GM21381 (cell line): ENCODE measurements around the gene MAPK6.
"Not testable (repeated sequence)": the region's sequence is repeated elsewhere in the genome, so short reads cannot be mapped to it uniquely, and the experiment has no call there.

ENCODE experiments used
- ATAC-seq: cut with Tn5 transposase; IDR thresholded peaks from one replicate; pipeline ENCODE4 v1.9.1; 2021; ENCODE audit warnings: mild to moderate bottlenecking, moderate library complexity; ENCODE audit not compliant: unreplicated experiment

MAPK6 gene

DNA sequence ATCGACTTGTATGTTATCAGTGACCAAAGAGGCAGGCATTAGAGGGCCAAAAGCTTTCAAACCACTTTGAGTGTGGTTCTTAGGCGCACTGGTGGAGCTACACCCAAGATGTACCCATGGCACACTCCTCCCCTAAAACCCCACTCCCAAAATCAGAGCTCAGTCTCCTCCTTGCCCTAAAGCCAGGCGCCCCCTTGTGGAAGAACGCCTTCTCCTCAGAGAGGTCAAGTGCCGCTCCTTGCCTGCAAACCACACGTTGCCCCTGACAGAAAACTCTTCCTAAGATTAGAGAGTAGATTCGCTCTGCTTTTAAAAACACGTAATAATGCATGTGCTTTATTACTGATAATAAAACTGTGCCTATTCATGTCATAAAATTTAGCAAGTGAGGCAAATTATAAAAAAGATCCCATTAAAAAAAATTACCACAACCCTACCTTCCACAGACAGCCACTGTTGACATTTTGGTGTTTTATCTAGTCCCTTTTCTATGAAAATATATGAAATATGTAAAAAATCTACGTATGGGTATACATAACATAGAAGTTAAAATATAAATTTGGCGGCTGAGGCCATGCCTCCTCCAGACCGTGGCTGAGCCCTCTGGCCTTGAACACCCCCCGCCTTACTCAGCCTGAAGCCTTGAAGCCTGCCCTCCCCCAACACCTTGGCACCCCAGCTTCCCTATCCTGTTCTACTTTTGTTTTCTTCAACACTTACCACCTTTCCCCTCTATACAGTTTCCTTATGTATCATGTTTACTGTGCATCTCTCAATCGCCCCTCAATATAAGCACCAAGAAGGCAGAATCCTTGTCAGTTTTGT, 60.1 kb downstream of the MAPK6 start:
- no peak for ATAC-seq

DNA sequence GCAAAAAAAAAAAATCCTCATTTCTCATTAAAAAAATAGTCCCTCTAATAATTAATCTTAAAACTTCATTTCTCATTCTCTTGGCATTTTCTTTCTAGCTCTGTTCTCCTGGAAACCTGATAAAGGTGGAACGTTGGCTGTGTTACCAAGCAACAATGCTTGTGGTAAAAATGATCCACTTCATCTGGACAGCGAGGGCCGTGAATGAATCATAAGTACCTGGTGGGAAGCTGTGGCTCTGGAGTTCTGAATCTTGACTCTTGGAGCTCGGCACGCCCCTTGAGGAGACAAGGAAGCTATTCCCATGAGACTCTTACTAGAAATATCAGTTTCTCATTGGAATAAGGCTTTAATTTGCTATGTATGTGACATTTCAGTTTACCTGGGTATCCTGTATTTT, 61.0 kb downstream of the MAPK6 start:
- ATAC-seq = no peak

DNA sequence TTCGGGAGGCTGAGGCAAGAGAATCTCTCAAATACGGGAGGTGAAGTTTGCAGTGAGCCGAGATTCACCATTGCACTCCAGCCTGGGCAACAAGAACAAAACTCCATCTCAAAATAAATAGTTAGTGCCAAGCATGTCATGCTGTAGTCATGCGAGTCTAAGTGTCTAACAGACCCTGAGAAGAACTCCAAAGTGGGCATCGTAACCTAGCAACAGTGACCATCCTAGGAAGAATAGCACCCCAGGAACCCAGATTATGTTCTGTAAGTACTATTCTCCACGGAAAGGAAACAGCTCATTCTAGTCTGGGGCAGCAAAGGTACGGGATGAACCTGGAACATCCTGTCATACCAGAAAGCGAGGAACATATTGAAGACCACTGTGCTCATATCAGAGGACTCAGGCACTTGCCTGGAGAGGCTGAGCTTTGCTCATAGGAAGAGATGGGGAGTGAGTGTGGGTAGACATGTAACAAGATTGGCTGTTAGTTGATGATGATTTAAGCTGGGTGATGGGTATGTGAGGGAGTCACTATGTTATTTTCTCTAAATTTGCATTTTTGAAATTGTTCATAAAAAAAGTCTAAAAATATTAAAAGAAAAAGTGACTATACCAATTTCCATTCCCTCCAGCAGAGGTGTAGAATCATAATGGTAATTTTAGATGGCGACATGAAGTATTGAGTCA, 61.8 kb downstream of the MAPK6 start:
- ATAC-seq = no peak

DNA sequence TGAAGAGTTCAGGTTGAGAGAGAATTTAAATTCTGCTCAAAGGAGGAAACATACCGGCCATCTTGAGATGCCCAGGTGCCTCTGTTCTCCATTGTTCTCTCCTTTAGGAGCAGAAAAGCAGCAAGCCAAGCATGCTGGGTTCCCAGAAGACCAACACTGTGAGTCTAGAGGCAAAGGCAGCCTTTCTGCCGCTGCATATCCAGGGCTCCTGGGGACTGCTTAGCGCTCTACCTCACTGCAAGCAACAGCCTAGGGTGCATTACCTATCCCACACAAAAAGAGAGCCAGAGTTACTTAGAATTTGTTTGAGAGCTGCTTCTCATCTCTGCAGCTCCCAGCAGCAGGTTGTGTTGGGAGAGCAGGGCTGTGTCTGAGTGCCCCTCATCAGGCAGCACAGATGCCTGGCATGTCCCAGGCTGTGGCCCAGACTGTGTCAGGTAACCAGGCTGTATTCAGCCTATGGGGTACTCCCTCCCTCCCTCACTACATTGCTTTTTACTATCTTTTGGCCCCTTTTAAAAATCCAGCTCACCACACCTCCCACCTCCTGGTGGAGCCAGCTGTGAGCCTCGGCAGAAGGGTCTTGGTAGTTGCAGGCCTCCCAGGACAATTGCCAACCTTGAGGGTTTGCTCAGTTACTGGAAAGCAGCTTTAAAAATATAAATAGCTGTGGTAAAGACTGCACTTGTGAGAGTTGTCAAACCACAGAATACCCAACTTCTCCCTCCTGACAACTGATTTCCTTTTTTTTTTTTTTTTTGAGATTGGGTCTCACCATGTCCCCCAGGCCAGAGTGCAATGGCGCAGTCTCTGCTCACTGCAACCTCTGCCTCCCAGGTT, 63.4 kb downstream of the MAPK6 start:
- peak; percentile 66 for ATAC-seq

DNA sequence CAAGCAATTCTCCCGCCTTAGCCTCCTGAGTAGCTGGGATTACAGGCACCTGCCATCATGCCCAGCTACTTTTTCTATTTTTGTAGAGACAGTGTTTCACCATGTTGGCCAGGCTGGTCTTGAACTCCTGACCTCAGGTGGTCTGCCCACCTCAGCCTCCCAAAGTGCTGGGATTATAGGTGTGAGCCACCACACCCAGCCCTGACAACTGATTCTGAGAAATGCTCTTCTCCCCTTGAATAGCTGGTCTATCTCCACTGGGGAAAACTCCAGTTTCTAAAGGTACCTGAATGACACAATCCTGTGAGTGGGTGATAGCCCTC, 64.0 kb downstream of the MAPK6 start:
- peak; percentile 29 for ATAC-seq

DNA sequence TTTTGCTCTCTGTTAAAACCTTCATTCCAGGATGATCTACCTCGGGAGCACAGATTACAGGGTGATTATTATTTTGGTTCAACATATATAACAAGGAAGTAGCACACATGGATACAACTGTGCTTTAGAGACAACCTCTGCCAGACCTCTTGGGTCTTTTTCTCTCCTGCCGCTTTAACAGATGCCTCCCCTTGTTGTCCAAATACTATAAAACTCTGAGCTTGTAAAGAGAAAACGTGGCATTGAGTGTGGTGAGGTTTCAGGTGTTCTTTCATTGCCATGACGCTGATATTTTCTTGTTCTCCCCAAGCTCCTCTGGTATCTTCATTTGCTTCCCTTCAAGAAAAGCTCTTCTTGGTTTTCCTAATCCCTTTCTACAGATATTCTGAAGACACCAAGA, 64.6 kb downstream of the MAPK6 start:
- ATAC-seq = no peak

DNA sequence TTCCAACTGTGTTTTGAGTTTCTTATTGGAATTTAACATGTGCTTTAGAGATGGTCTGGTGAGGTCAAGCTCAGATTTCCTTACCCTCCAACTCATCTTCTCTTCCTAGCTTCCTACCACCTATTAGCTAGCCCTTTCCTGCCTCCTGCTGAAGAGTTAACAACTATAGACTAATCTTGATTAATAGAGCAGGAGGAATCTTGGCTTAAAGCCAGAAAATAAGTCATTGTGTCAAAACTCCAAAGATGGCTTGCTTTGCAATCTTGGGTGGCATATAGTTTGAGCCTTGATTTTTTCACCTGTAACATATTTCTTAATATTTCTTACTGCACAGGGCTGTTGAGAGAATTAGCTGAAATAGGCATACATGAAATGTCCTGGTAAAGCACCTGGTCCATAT, 66.3 kb downstream of the MAPK6 start:
- ATAC-seq = no peak

DNA sequence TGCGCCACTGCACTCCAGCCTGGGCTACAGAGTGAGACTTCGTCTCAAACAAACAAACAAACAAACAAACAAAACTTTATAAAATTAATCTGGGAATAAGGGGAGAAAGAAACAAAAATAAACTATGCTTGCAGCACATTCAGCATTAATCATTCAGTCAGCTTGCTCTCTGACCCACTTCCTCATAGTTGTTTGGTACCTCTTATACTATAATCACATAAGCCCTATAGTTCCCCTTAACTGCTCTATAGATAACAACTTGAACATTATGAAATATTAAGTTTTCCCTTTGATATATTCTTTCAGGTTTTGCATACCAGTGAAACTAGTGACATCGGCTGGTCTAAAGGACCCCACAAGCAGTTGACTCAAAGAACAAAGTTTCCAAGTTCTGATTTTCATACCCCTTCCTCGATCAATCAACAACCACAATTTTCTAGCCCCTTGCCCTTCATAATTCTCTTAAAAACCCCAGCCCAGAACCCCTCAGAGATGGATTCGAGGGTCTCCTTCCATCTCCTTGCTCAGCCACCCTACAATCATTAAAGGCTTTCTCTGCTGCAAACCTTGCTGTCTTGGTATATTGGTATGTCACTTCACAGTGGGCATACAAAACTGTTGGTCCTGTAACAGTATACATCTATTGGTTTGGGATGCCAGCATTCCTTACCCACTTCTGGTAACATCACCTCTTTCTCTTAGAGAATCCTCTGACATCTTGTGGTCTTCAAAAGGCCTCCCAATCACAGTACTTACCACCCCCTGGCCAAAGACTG, 67.2 kb downstream of the MAPK6 start:
- no peak for ATAC-seq

DNA sequence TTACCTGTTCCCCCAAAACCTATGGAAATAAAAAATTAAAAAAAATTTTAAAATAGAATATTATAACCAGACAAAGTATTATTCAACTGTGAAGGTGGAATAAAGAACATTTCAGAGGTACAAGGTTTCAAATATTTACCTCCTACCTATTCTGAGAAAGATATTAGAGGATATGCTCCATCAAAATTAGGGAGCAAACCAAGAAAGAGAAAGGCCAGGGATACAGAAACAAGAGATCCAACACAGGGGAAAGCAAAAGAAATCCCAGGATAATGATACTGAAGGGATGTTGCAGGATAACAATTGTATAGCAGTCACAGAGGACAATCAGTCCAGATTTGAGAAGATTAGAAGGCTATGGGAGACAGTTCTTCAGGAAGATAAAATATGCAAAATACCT, 71.2 kb downstream of the MAPK6 start:
- ATAC-seq = no peak

DNA sequence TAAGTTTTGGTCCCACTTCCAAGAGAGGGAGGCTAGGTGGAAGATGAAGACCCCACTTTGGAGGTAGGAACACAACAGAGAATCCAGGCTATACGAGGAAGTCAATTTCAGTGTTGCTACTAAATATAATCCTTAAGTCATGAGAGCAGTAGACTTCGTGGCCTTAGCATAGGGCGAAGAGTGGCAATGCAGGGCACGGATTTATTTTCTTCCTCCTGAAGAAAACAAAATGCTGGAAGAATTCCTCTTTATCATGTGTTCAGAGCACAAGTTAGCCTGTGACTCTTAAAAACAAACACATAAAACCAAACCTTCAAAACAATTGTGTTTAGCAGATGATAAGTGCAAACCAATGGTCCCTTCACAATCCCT, 74.1 kb downstream of the MAPK6 start:
- ATAC-seq = no peak

DNA sequence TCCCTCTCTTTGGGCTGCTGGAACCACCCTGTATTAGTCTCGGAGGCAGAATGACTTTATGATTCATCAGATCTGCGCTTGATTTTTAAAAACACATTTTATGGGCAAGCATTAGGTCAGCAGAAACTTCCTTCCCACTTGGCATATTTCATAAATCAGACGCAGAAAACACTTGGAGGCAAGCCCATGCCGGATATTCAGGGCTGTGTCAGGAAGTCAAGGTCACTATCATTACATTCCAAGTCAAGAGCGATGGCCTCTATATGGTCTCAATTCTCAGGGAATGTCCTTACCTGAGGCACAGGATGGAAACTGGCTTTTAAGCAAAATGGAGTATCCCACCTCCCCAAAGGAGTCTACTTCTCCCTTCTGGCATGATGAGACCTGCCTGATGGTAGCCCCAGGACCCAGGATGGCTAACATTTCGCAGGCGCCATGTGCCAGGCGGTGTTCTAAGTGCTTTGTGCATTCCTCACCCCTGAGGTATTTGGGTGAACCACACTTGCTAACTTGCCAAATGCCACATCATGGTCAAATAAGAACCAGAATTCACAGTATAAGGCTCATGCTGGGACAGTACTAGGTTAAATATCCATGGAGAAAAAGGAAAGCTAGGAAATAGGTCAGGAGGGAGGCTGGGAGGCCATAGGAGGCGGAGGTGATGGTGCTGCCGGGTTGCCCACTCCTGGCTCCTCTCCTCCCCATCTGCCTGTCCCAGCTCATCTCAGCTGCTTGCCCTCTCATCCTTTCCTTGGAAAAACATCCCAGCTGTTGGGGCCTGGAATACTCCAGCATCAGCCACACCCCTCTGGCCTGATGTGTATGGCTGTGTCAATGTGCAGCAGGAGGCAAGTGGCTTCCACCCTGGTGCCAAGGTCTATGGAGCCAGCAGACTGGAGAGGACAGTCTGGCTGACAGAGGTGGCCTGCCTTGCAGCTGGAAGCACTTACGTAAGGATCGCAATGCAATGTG, 74.8 kb downstream of the MAPK6 start:
- no peak for ATAC-seq

DNA sequence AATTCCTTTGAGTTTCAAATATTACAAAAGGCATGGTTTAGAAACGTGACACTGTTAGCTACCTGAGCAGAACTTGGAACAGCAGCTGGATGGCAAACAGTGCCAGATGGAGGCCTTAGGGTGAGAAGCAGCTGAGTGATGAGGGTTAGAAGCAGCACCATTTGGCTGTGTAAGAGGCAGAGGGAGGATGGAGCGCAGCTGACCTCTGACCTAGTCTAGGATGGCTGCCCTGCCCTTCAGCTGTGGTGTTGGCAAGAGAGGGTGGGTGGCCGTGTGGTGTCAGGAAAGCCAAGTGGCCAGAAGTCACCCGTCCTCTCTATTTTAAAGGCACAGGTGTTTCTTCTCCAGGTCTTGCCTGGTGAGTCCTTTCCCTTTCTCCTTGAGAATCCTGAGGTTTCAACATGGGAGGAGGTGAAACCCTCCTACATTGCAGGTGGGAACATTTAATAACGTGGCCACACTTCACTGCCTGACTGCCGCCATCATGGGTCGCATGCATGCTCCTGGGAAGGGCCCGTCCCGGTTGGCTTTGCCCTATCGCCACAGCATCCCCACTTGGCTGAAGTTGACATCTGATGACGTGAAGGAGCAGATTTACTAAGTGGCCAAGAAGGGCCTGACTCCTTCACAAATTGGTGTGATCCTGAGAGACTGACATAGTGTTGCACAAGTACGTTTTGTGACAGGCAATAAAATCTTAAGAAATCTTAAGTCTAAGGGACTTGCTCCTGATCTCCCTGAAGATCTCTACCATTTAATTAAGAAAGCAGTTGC, 76.0 kb downstream of the MAPK6 start:
- ATAC-seq = no peak

DNA sequence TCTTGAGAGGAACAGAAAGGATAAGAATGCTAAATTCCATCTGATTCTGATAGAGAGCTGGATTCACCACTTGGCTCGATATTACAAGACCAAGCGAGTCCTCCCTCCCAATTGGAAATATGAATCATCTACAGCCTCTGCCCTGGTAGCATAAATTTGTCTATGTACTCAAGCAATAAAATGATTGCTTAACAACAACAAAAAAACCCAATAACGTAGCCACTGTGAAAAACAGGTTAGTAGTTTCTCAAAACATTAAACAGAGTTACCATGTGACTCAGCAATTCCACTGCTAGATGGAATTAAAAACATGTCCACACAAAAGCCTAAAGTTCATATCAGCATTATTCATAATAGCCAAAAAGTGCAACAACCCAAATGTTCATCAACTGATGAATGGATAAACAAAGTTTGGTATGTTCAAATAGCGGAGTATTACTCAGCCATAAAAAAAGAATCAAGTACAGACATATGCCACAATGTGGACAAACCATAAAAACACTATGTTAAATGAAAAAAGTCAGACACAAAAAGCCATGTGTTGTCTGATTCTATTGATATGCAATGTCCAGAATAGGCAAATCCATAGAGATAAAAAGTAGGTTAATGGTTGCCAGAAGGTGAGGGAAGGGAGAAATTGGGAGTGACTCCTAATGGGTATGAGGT, 76.7 kb downstream of the MAPK6 start:
- ATAC-seq = no peak

DNA sequence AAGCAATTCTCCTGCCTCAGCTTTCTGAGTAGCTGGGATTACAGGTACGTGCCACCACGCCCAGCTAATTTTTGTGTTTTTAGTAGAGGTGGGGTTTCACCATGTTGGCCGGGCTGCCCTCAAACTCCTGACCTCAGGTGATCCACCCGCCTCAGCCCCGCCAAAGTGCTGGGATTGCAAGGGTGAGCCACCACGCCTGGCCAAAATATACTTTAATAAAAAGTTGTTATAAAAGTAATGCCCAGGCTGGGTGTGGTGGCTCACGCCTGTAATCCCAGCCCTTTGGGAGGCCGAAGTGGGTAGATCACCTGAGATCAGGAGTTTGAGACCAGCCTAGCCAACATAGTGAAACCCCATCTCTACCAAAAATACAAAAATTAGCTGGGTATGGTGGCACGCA, 77.5 kb downstream of the MAPK6 start:
- not testable (repeated sequence) for ATAC-seq

DNA sequence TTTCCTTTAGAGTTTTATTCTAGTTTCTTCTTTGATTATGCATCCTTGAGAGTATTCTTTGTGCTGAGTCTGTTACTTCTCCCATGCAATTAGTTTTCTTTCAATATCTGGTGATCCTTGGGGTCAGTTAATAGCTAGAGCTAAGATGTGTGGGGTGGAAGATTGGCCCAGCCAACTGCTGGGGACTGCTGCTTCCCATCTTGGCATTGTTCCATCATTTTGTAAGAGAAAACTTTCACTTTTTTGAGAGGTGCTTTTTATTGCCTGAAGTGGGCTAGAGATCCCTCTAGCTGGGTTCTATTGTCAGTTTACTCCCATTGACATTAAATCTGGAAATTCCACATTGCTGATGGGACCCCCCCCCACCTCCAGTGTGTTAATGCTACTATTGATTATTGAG, 78.2 kb downstream of the MAPK6 start:
- no peak for ATAC-seq

DNA sequence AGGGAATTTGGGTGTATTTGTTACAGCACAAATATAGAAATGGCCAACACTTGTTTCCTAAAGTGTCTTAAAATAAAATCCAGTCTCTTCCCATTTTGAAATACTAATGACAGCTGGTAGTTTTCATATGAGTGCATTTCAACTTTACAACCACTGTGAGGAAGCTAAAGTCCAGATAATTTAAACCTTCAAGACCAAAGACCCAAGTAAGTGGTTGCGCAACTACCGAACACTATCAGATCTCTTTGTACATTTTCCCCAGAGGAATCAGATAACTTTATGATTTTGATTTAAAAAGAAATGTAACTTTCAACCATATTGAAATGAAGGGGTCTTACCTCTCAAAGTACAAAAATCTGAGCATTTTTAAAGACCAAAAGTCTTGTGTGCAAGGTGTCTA, 79.3 kb downstream of the MAPK6 start:
- ATAC-seq = no peak

DNA sequence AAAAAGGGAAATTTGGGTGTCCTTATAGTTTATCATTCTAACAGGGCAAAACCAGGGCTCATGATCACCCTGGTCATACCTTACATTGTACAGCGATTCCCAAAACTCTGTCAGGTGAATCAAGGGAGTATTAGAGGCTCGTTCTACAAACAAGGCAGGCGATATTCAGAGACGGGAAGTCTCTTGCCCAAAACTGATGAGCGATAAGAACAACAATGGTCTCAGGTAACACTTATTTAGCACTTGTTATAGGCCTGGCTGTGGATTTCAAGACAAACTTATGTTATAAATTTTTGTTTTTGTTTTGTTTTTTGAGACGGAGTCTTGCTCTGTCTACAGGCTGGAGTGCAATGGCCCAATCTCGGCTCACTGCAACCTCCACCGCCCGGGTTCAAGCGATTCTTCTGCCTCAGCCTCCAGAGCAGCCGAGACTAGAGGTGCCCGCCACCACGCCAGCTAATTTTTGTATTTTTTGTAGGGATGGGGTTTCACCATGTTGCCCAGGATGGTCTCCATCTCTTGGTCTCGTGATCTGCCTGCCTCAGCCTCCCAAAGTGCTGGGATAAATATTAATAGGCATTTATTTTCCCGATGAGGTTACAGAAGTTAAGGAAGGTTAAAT, 80.7 kb downstream of the MAPK6 start:
- no peak for ATAC-seq

DNA sequence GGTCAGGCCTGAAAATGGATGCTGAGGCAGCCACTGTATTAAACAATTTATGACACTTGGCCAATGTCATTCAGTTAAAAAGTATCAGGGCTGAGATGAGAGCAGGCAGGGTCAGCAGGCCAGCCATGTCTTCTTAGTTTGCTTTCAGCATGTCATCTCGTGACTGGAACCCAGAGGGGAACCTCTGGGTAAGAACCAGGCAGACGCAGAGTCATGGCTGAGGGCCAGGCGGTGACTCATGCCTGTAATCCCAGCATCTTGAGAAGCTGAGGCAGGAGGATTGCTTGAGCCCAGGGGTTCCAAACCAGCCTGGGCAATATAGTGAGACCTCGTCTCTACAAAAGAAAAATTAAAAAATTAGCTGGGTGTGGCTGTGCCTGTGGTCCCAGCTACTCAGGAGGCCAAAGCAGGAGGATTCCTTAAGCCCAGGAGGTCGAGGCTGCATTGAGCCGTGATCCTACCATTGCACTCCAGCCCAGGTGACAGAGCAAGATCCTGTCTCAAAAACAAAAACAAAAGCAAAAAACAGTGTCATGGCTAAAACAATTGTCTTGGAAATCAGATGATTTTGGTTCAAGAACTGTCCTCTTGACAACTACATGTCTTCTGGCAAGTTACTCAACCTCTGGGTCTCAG, 81.9 kb downstream of the MAPK6 start:
- no peak for ATAC-seq
